GM18499 (cell line): ENCODE data around the gene ACOXL.
"Not testable (repeated sequence)": the region's sequence is repeated elsewhere in the genome, so short reads cannot be mapped to it uniquely, and the experiment has no call there.

ENCODE experiments used
- ATAC-seq: cut with Tn5 transposase; IDR thresholded peaks from one replicate; pipeline ENCODE4 v1.9.1; 2021; ENCODE audit warnings: moderate number of reproducible peaks; ENCODE audit not compliant: insufficient read depth, unreplicated experiment

Gene ACOXL

DNA sequence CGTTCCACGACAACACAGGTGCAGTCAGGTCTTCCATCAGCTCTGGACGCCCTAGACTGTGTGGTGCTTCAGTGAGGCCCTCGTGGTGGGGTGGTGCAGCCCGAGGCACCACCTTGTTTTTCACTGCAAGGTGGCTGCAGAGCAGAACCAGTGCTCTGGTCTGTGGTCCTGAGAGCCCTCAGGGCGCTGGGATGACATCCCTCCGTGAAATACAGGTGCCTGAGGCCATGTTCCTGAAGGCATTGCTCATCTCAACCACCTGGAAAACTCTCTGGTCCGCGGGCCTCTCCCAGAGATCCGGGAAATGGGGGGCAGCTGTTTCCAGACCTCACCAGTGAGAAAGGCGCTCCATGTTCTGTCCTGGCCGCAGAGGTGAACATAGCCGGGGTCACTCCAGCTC, 119.2 kb downstream of the ACOXL start:
- ATAC-seq, result no peak

DNA sequence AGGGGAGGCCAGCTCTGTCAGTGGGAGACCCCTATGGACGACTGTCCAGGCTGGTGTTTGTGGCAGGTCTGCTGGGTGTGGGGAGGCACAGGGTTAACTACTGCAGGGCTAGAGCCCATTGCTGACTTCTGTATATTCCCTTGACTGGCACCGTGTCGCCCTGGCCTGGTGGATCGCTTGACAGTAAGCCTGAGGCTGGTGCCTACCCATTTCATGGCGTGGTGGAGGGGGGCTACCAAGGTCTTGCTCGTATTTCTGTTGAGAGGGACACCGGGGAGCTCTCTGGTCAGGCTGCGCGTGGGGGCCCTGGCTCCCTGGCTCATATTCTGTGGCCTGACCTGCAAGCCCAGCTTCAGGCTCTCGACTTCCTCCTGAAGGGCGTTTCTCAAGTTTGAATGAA, 119.7 kb downstream of the ACOXL start:
- no peak for ATAC-seq

DNA sequence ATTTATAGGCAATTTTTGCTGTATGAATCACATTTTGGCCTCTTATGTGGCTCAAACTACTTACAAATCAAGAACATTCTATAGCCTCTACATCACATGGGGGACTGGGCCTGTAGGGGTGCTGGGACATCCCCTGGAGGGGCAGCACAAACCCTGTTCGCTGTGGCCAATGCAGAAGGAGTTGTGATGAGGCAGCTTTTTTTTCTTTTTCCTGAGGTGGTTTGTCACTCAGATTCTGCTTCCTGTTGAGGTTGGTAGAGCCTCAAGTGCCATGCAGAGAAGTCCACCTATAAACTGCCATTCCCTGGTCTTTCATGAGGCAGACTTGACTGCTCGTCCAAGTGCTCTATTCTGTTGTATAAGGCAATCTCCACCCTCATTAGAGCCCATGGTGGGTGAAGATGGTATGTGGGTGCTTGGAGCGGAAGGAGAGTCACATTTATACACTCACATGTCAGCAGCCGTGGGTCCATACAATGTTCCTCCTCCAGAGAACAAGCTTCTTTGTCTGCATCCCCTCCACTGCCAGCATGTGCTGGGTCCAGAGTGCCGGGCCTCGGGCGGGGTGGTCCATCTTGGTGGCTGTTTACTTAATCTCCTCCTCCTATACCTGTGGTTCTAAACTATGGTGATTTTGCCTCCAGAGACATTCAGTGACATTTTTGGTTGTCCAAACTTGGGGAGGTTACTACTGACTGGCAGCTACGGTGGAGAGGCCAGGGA, 120.3 kb downstream of the ACOXL start:
- no peak for ATAC-seq

DNA sequence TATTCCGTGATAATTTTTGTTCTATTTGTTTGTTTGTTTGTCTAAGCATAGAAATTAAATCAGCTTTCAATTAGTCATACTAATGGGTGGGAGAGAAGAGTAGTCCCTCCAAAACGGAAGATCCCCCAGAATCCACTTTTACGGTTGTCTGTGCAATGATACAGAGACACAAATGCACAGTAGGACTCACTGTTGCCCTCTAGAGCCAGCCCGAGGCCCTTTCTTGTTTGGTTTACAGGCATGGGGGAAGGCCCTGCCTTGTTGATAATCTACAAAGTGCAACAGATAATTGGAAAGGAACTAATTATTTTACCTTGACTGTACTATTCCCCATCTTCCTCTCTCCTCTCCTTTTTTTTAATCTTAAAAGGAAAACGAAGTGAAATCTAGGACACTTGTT, 121.1 kb downstream of the ACOXL start:
- ATAC-seq, result no peak

DNA sequence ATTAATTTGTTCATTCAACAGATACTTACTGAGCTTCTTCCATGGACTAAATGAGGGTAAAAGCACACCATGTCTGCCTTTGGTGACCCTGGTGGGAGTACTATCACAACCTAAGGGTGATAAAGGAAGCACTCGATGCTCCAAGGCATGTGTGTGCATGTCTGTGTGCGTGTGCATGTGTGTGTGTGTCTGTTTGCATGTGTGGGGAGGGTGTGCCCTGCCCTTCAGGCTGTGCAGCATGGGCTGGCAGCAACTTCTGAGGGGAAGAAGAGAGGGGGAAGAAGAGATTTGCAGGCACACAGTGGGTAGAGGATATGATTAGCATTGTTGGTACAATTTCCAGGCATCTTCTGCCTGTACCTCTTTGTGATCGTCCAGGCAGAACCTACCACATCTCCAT, 121.6 kb downstream of the ACOXL start:
- ATAC-seq, result no peak

DNA sequence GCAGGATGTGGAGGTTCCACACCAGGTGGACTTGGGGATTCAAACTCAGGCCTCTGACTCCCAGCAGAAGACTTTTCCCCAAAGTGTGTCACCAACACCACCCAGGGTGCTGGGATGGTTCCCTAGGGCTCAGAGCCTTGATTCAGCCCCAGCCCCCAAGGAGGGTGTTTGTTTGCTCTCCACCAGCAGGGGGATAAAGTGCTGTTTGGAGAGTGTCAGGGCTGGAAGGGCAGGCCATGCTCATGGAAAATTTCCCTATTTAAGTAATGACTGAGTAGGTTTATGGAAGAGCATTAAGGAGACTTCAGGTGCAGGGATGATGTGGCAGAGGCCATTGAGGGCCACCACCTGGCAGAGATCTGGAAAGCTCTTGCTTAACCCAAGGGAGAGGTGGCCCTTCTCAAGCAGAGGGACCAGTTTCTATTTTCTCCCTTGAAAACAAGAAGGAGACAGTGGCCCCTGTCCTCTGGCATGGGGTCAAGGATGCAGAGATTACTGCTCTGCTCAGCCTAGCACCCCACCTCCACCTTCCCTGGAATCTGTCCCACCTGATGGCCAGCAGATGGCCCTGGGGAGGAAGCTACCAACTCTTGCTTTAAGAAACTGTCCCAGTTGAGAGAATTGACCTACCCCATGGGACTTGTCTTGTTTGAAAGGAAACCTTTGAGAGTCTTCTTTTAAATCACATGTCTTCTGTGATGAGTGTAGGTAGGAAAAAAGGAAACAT, 122.1 kb downstream of the ACOXL start:
- no peak for ATAC-seq

GRCh38 chr2:110855841-110856240, 123.5 kb downstream of the ACOXL start:
- ATAC-seq, result not testable (repeated sequence)

DNA sequence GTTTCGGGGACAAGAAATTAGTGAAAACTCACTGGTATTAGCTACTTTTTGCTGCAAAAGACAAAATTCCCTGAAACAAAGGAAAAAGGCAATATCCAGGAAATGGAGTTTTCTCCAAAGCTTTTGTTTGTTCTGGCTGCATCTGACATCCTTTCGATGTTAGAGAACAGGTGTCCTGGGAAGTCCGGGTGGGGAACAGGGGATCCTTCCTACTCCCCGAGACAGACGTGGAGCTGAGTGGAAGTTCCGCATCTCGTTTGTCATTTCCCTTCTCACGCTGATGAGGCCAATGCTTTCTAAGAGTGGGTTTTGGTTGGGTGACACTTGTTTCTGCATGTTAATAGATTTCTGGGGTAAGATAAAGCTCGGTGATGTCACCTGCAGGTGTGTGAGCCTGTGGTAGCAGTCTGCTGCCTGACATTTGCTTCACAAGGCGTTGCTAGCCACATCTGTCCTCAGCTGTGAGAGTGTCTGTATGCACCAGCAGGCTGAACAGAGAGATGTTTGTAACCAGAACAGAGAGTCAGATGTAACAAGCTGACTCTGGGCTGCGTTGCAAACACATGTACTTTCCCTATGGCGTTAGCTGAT, 125.9 kb downstream of the ACOXL start:
- peak; percentile 61 for ATAC-seq

GRCh38 chr2:110858993-110859701, 126.8 kb downstream of the ACOXL start:
- ATAC-seq, result no peak

- ATAC-seq, result no peak
Measured at GRCh38 chr2:110860630-110861029, 128.3 kb downstream of the ACOXL start.

DNA sequence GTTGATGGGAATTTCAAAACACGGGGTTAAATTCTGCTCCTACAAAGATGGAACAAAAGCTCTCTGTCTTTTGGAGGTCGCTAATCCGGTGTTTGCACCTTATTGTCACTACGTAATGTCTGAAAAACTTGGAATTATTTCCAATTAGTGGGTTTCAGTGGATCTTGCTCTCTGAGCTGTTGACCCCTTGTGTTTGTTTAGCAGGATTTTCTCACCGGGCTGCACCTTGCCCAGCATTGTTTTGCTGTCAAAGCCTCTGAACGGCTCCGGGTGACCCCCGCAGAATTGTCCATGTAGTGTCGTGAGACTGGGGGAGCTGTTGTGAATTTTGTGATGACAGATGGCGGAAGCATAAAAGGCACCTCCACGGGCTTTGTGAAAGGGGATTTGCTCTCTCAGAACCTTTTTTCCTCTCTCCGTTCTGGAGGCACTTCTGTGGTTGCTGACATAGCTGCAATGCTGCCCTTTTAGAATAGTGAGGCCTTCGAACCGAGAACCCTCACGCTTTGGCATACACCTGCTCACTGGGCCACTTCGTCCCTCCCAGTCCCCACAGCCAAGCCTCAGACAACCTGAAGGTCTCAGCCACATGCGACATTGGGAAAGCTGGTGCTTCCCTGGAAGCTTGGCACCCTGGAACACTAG, 129.4 kb downstream of the ACOXL start:
- no peak for ATAC-seq

DNA sequence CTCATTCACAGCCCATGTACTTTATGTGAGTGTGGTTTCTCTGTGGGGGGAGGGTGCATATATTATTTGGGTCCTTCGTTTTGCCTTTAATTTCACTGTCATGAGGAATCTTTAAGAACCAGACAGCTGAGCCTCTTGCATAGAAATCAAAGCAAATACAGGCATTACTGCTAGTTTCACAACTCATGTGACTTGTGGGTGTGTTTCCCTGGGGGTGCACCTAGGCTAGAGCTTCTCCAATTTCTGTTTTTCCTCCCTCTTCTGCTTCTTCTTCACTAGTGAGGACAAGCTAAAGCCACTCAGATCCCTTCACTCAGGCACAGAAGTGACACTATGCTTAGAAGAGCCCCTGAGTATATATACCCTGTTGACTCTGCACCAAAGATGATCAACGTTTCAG, 131.4 kb downstream of the ACOXL start:
- ATAC-seq, result no peak

- no peak for ATAC-seq
Measured at GRCh38 chr2:110864176-110864575, 131.8 kb downstream of the ACOXL start.

GRCh38 chr2:110864731-110865130, 132.4 kb downstream of the ACOXL start:
- no peak for ATAC-seq

- peak; percentile 85 for ATAC-seq
Measured at GRCh38 chr2:110865188-110865587, 132.8 kb downstream of the ACOXL start.

GRCh38 chr2:110866045-110866444, 133.7 kb downstream of the ACOXL start:
- ATAC-seq, result no peak

DNA sequence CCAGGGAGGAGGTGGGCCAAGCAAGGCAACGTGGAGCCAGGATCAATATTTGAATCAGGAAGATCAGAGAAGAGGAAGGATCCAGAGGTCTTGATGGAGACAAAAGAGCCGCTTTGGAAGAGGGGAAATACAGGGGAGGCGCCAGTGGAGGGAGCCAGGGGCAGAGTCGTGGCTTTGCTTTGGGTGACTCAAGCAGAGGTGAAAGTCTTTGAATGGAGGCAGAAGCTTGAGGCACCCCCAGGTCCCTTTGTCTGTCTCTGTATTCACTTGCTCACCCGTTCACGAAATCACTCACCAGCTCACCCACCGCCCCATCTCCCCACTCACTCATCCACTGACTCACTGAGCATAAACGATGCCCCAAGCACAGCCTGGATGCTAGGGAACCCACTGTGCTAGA, 134.1 kb downstream of the ACOXL start:
- no peak for ATAC-seq

DNA sequence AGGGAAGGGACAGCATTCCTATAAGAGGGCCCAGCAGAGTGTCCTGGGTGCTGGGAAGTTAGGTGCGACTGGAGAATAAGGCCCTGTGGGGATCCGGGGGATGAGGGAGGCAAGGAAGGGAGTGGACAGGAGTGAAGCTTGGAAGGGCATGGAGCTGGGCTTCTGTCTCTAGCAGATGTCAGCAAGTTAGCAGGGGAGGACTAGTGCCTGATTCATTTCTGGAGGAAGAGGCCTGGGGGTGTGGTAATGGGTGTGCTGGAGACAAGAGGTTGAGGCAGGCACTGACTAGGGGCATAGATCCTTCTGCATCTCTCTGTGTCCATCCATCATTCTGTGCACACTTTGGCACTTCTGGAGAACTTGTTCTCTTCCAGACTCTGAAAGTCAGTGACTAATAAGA, 134.7 kb downstream of the ACOXL start:
- no peak for ATAC-seq

DNA sequence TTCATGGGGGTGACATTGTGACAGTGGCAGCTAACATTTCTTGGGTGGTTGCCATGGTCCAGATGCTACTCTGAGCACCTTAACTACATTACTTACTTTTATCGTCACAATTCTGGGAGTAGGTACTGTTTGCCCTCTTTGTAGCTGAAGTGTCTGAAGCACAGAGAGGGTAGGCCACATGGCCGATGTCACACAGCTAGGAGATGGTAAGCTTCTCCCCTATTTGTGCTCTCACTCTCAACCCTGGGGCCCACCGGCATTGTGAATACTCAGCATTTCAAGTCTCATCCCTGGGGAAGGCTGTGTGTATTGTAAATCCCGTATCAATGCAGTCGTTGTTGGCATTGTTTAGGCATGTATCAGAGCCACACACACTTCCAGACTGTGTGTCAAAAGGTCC, 136.6 kb downstream of the ACOXL start:
- no peak for ATAC-seq
